ENCODE data around the gene EEF1A1.

- TF ChIP-seq SP1 (IDR thresholded peaks at IDR 0.05; ENCODE audit: low read depth), result no peak
- no peak for TF ChIP-seq CTCF (IDR thresholded peaks at IDR 0.05 in 2 of 3, conservative IDR thresholded peaks at IDR 0.05 in 1 of 3; ENCODE audit: borderline replicate concordance in 1 of 3, insufficient read depth in 1 of 3, low read depth in 2 of 3, low read length in 2 of 3)
- no peak for TF ChIP-seq CEBPB (IDR thresholded peaks at IDR 0.05; ENCODE audit: low read depth)
- no peak for TF ChIP-seq ELF1 (IDR thresholded peaks at IDR 0.05; ENCODE audit: borderline replicate concordance, low read depth)
- no peak for TF ChIP-seq MAX (IDR thresholded peaks at IDR 0.05)
- TF ChIP-seq EGR1 (IDR thresholded peaks at IDR 0.05; ENCODE audit: low read depth), result no peak
- no peak for TF ChIP-seq EZH2 (IDR thresholded peaks at IDR 0.05)
- no peak for TF ChIP-seq ZNF274 (IDR thresholded peaks at IDR 0.05; ENCODE audit: low read depth, low read length)
Observed at GRCh38 chr6:73509851-73510250, 11.0 kb downstream of the EEF1A1 start.
